ENCODE results near the gene ATP6AP2. TPM values are rescaled to one million over a fixed set of nuclear protein-coding genes. Genes with fewer than 3 reads are reported as not detected.

Gene ATP6AP2
- total and polyA plus RNA-seq, 2 of the 8 experiments (the other 6 are each of a cell fraction or from before 2014, with no cell fraction given) = 66.0 to 86.2 TPM

DNA sequence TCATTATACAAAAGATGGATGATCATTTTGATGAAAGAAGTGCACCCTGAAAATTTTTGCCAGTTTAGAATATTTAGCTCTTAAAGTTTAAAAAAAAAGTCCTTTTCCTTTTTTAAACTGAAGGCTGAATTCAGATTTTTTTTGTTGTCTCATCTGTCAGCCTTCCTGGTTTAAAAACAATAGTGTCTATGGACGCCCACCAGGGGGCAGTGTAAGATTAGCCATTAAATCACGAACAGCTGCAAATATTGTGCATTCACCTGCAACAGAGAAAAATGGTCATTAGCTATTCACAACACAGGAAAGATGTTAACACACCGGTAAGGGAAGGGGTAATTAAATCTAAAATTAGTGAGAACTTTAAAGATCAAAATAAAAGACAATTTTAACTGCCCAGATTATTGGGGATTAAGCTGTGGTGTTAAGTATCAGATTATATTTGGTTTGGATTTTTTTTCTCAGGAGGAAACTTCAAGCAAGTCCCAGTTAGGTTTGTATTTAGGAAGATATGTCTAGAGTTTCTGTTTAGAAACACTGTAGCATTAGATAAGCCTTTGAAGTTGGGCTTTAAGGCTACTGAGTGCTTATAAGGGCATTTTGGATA, 71.0 kb downstream of the ATP6AP2 start:
- Histone ChIP-seq H2BK12ac (ENCODE audit: low read depth, low read length) (no peak overlapping the region), H3K79me2 (ENCODE audit: control insufficient read depth in 1 of 2, insufficient read depth in 2 of 2, low read length in 2 of 2) (peaks cover 0 to 1% of the 10 kb centered on the region in 2 experiments; a peak in 2 of 4 replicates), H2BK120ac (replicated peaks; ENCODE audit: low read depth, low read length) (no peak overlapping the region), H3K18ac (ENCODE audit: extremely low read depth, low read length) (no peak overlapping the region), H3K23ac (ENCODE audit: insufficient read length) (no peak overlapping the region), H2AK5ac (ENCODE audit: low read depth, low read length) (no peak overlapping the region), H3K27me3 (replicated peaks in 1 of 4; ENCODE audit: control insufficient read depth in 3 of 4, extremely low read depth in 1 of 4, insufficient read depth in 3 of 4, low read length in 3 of 4) (no peaks in the 10 kb centered on the region), H4K8ac (ENCODE audit: extremely low read depth, insufficient read depth, low read length) (no peak overlapping the region), H2BK15ac (ENCODE audit: low read length) (no peak overlapping the region), H4K5ac (ENCODE audit: insufficient read length, low read depth, low read length) (no peak overlapping the region), H3K4me3 (ENCODE audit: extremely low read depth in 1 of 4, insufficient read depth in 2 of 4, low read depth in 3 of 4, low read length in 4 of 4) (no peak overlapping the region), H3K14ac (ENCODE audit: insufficient read length) (no peak overlapping the region), H2BK20ac (ENCODE audit: low read length) (no peak overlapping the region), H3K23me2 (ENCODE audit: low read depth, low read length) (no peaks in the 10 kb centered on the region), H3K79me1 (ENCODE audit: low read depth, low read length) (no peaks in the 10 kb centered on the region), H3K36me3 (ENCODE audit: control insufficient read depth in 2 of 4, insufficient read depth in 4 of 4, low read length in 3 of 4) (peaks cover 2 to 54% (median 14%) of the 10 kb centered on the region in 4 experiments; a peak in 6 of 8 replicates), H2AFZ (ENCODE audit: low read length) (no peak overlapping the region), H3K9me3 (ENCODE audit: insufficient read depth in 2 of 2, low read depth in 1 of 2, low read length in 1 of 2) (no peaks in the 10 kb centered on the region), H3K4ac (replicated peaks; ENCODE audit: insufficient read length, low read depth, low read length) (no peak overlapping the region), H3K4me2 (ENCODE audit: insufficient read depth in 1 of 2, low read depth in 2 of 2, low read length in 2 of 2) (no peak overlapping the region), H2BK5ac (ENCODE audit: low read depth, low read length) (no peak overlapping the region), H4K20me1 (replicated peaks in 1 of 2; ENCODE audit: control insufficient read depth in 1 of 2, insufficient read depth in 2 of 2, low read length in 2 of 2) (no peaks in the 10 kb centered on the region), H3K4me1 (replicated peaks in 1 of 4; ENCODE audit: control insufficient read depth in 3 of 4, insufficient read depth in 4 of 4, low read length in 3 of 4) (peaks cover 0 to 2% (median 0%) of the 10 kb centered on the region in 4 experiments; a peak in 2 of 7 replicates), H4K91ac (replicated peaks; ENCODE audit: insufficient read length, low read length) (no peak overlapping the region), H3K27ac (ENCODE audit: low read depth, low read length) (no peak overlapping the region), H3K56ac (replicated peaks; ENCODE audit: insufficient read length, low read depth, low read length) (no peak overlapping the region), H3K9ac (replicated peaks in 1 of 4; ENCODE audit: extremely low read depth in 1 of 4, low read depth in 3 of 4, low read length in 3 of 4) (no peak overlapping the region)
- 58% methylated on average over 3 of the region's 3 CpGs; no CpG with 5 or more reads in 1 of the 2 experiments for whole genome bisulfite sequencing, 2 experiments (ENCODE audit: extremely low coverage in 1 of 2, insufficient coverage in 1 of 2, insufficient read length in 1 of 2, insufficient replicate concordance in 2 of 2, low coverage in 1 of 2, low lambda C conversion rate in 2 of 2, missing lambda C conversion rate in 1 of 2)
- ChIA-PET CTCF (ENCODE audit: partially characterized antibody) (interaction anchor here (0.6 to 1.6 kb wide), 8 partner anchors 11 to 587 kb away, joined by 3 to 6 read pairs (median 3); no protein-coding TSS in a partner anchor), POLR2A (ENCODE audit: partially characterized antibody) (no interaction called here)
- TF ChIP-seq SIN3A (conservative IDR thresholded peaks at IDR 0.05 in 1 of 2, IDR thresholded peaks at IDR 0.05 in 1 of 2; ENCODE audit: low read depth in 1 of 2, low read length in 2 of 2) = no peak
- TF ChIP-seq, protein P1, sequence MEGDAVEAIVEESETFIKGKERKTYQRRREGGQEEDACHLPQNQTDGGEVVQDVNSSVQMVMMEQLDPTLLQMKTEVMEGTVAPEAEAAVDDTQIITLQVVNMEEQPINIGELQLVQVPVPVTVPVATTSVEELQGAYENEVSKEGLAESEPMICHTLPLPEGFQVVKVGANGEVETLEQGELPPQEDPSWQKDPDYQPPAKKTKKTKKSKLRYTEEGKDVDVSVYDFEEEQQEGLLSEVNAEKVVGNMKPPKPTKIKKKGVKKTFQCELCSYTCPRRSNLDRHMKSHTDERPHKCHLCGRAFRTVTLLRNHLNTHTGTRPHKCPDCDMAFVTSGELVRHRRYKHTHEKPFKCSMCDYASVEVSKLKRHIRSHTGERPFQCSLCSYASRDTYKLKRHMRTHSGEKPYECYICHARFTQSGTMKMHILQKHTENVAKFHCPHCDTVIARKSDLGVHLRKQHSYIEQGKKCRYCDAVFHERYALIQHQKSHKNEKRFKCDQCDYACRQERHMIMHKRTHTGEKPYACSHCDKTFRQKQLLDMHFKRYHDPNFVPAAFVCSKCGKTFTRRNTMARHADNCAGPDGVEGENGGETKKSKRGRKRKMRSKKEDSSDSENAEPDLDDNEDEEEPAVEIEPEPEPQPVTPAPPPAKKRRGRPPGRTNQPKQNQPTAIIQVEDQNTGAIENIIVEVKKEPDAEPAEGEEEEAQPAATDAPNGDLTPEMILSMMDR (IDR thresholded peaks at IDR 0.05; ENCODE audit: control extremely low read depth in 1 of 3, insufficient read depth in 1 of 3, low read depth in 1 of 3, low read length in 3 of 3) = peak in 2 of 3 experiments; percentile 26 to 28; a peak in 2 of 4 replicates
- TF ChIP-seq CHD1 (IDR thresholded peaks at IDR 0.05; ENCODE audit: low read depth, low read length) = no peak
- TF ChIP-seq RAD21 (IDR thresholded peaks at IDR 0.05 in 1 of 2, conservative IDR thresholded peaks at IDR 0.05 in 1 of 2; ENCODE audit: low read depth in 2 of 2, low read length in 2 of 2) = peak; percentile 43 to 49; a peak in 3 of 4 replicates
- no peak for TF ChIP-seq TCF12 (IDR thresholded peaks at IDR 0.05; ENCODE audit: low read depth, low read length)
- no peak for FAIRE-seq
- DNase-seq (ENCODE audit: low read depth in 1 of 2, low spot score in 2 of 2) = peak in 1 of 2 experiments; percentile 53
